Measurements from ENCODE around the gene E4F1. TPM values are rescaled to one million over a fixed set of nuclear protein-coding genes. Genes with fewer than 3 reads are reported as not detected.

E4F1 gene
- total and polyA plus RNA-seq, 2 donors (not counting 1 experiment from before 2014, with no cell fraction given) = 6.7 to 31.2 TPM

GRCh38 chr16:2280461-2280860 is 57.1 kb downstream of the E4F1 start:
- no peak for TF ChIP-seq CTCF (conservative IDR thresholded peaks at IDR 0.05 in 1 of 2, IDR thresholded peaks at IDR 0.05 in 1 of 2; ENCODE audit: low read depth in 1 of 2, low read length in 2 of 2)
- no peak for TF ChIP-seq EZH2 (IDR thresholded peaks at IDR 0.05; ENCODE audit: low read length, missing control alignments)
- H3K36me3 ChIP-seq (ENCODE audit: control insufficient read depth, insufficient read depth, low read length) = no peaks in the 10 kb centered on the region
- H3K4me3 ChIP-seq (replicated peaks in 1 of 4; ENCODE audit: control extremely low read depth in 1 of 4, insufficient read depth in 1 of 4, low read depth in 3 of 4, low read length in 4 of 4) = no peak overlapping the region
- no peaks in the 10 kb centered on the region for H3K79me2 ChIP-seq (ENCODE audit: control insufficient read depth, insufficient read depth, low read length)
- H3K4me1 ChIP-seq (ENCODE audit: control insufficient read depth, extremely low read depth, insufficient read depth, low read length) = no peaks in the 10 kb centered on the region
- H2AFZ ChIP-seq (ENCODE audit: low read length) = no peak overlapping the region
- no peak for DNase-seq (ENCODE audit: low read depth in 2 of 2)
- H3K9me3 ChIP-seq (ENCODE audit: control insufficient read depth, insufficient read depth, low read depth, low read length) = no peaks in the 10 kb centered on the region
- H3K9ac ChIP-seq (ENCODE audit: insufficient read depth, low read length) = no peak overlapping the region
- no peak overlapping the region for H3K4me2 ChIP-seq (ENCODE audit: extremely low read depth, insufficient read depth, low read length)
- H3K27ac ChIP-seq (ENCODE audit: insufficient read depth, low read length) = no peak overlapping the region
- H4K20me1 ChIP-seq (ENCODE audit: control insufficient read depth, extremely low read depth, insufficient read depth, low read length) = no peaks in the 10 kb centered on the region
- no peaks in the 10 kb centered on the region for H3K27me3 ChIP-seq (ENCODE audit: control insufficient read depth, insufficient read depth, low read length)

- no peak for TF ChIP-seq CTCF (conservative IDR thresholded peaks at IDR 0.05 in 1 of 2, IDR thresholded peaks at IDR 0.05 in 1 of 2; ENCODE audit: low read depth in 1 of 2, low read length in 2 of 2)
- TF ChIP-seq EZH2 (IDR thresholded peaks at IDR 0.05; ENCODE audit: low read length, missing control alignments) = no peak
Observed at GRCh38 chr16:2280981-2281542, 57.7 kb downstream of the E4F1 start.

GRCh38 chr16:2282262-2282661 is 58.9 kb downstream of the E4F1 start:
- H3K4me2 ChIP-seq (ENCODE audit: extremely low read depth, insufficient read depth, low read length) = no peak overlapping the region
- no peaks in the 10 kb centered on the region for H3K36me3 ChIP-seq (ENCODE audit: control insufficient read depth, insufficient read depth, low read length)
- H3K4me3 ChIP-seq (replicated peaks in 1 of 4; ENCODE audit: control extremely low read depth in 1 of 4, insufficient read depth in 1 of 4, low read depth in 3 of 4, low read length in 4 of 4) = no peak overlapping the region
- no peaks in the 10 kb centered on the region for H4K20me1 ChIP-seq (ENCODE audit: control insufficient read depth, extremely low read depth, insufficient read depth, low read length)
- no peaks in the 10 kb centered on the region for H3K9me3 ChIP-seq (ENCODE audit: control insufficient read depth, insufficient read depth, low read depth, low read length)
- H3K9ac ChIP-seq (ENCODE audit: insufficient read depth, low read length) = no peak overlapping the region
- no peaks in the 10 kb centered on the region for H3K79me2 ChIP-seq (ENCODE audit: control insufficient read depth, insufficient read depth, low read length)
- H3K4me1 ChIP-seq (ENCODE audit: control insufficient read depth, extremely low read depth, insufficient read depth, low read length) = no peaks in the 10 kb centered on the region
- no peak overlapping the region for H2AFZ ChIP-seq (ENCODE audit: low read length)
- no peak for DNase-seq (ENCODE audit: low read depth in 2 of 2)
- no peak overlapping the region for H3K27ac ChIP-seq (ENCODE audit: insufficient read depth, low read length)
- H3K27me3 ChIP-seq (ENCODE audit: control insufficient read depth, insufficient read depth, low read length) = no peaks in the 10 kb centered on the region
- TF ChIP-seq EZH2 (IDR thresholded peaks at IDR 0.05; ENCODE audit: low read length, missing control alignments) = no peak
- no peak for TF ChIP-seq CTCF (conservative IDR thresholded peaks at IDR 0.05 in 1 of 2, IDR thresholded peaks at IDR 0.05 in 1 of 2; ENCODE audit: low read depth in 1 of 2, low read length in 2 of 2)

More at GRCh38 chr16:2280981-2281542, 57.7 kb downstream of the E4F1 start:
- DNase-seq (ENCODE audit: low read depth in 2 of 2) = no peak
- no peaks in the 10 kb centered on the region for H3K9me3 ChIP-seq (ENCODE audit: control insufficient read depth, insufficient read depth, low read depth, low read length)
- no peaks in the 10 kb centered on the region for H3K79me2 ChIP-seq (ENCODE audit: control insufficient read depth, insufficient read depth, low read length)
- no peak overlapping the region for H3K27ac ChIP-seq (ENCODE audit: insufficient read depth, low read length)
- no peak overlapping the region for H2AFZ ChIP-seq (ENCODE audit: low read length)
- H3K9ac ChIP-seq (ENCODE audit: insufficient read depth, low read length) = no peak overlapping the region
- H3K36me3 ChIP-seq (ENCODE audit: control insufficient read depth, insufficient read depth, low read length) = no peaks in the 10 kb centered on the region
- H4K20me1 ChIP-seq (ENCODE audit: control insufficient read depth, extremely low read depth, insufficient read depth, low read length) = no peaks in the 10 kb centered on the region
- no peak overlapping the region for H3K4me2 ChIP-seq (ENCODE audit: extremely low read depth, insufficient read depth, low read length)
- H3K4me1 ChIP-seq (ENCODE audit: control insufficient read depth, extremely low read depth, insufficient read depth, low read length) = no peaks in the 10 kb centered on the region
- H3K4me3 ChIP-seq (replicated peaks in 1 of 4; ENCODE audit: control extremely low read depth in 1 of 4, insufficient read depth in 1 of 4, low read depth in 3 of 4, low read length in 4 of 4) = no peak overlapping the region
- no peaks in the 10 kb centered on the region for H3K27me3 ChIP-seq (ENCODE audit: control insufficient read depth, insufficient read depth, low read length)

Measured in fibroblast of lung (primary cell).